Breast epithelium (tissue), 4 donors: ENCODE measurements around the gene ISLR. TPM values are rescaled to one million over a fixed set of nuclear protein-coding genes. Genes with fewer than 3 reads are reported as not detected.

Source experiments
- DNase-seq, 2 donors: peaks; one replicate each; pipeline ENCODE4 v3.0.0-alpha.2; 2019; ENCODE audit warnings: low spot score in 2 of 2
- H3K27ac ChIP-seq, 2 donors: fragments of 200-600 bp; sonication (generic) in 1 of 2; one replicate each; pipeline ENCODE4 v1.5.1; 2016 to 2019; ENCODE audit warnings: mild to moderate bottlenecking in 1 of 2
- H3K27me3 ChIP-seq, 2 donors: fragments of 200-600 bp; sonication (generic) in 1 of 2; one replicate each; pipeline versions ENCODE4 v1.5.1 to v1.6.0; 2017 to 2019; ENCODE audit warnings: control low read depth in 1 of 2, mild to moderate bottlenecking in 1 of 2
- H3K36me3 ChIP-seq: fragments of 200-600 bp; one replicate; pipeline ENCODE4 v1.5.1; 2019
- H3K4me1 ChIP-seq, 2 donors: fragments of 200-600 bp; sonication (generic); one replicate each; pipeline ENCODE4 v1.5.1; 2016 to 2019; ENCODE audit warnings: control low read depth in 1 of 2
- H3K4me3 ChIP-seq, 3 donors: fragments of 200-600 bp; sonication (generic); 1 replicate in 2 of 3; 2 replicates in 1 of 3; pipeline ENCODE4 v1.5.1; 2016 to 2019; ENCODE audit warnings: mild to moderate bottlenecking in 3 of 3, moderate library complexity in 2 of 3
- H3K9me3 ChIP-seq, 2 donors: fragments of 200-600 bp; sonication (generic) in 1 of 2; one replicate each; pipeline ENCODE4 v1.5.1; 2016 to 2019; ENCODE audit warnings: control low read depth in 1 of 2
- POLR2A ChIP-seq: fragments of 450-650 bp; IDR thresholded peaks from one replicate; pipeline ENCODE4 v1.6.1; 2016; ENCODE audit warnings: antibody characterized with exemption, mild to moderate bottlenecking, moderate library complexity
- POLR2AphosphoS5 ChIP-seq, 3 donors: sonication (generic); formaldehyde crosslinking; IDR thresholded peaks; one replicate each; pipeline ENCODE4 v1.6.1; 2017; ENCODE audit warnings: antibody characterized with exemption in 3 of 3
- intact Hi-C: fragments of 100-400 bp; cut with DNase I; formaldehyde crosslinking; loops from one replicate; pipeline ENCODE4 v1.15.1; 2023; ENCODE audit warnings: low total_unique reads
- total RNA-seq, 3 donors: library from RNA; depleted of rRNA; stranded (reverse); fragments of >200 nt; gene quantifications; one replicate each; pipeline ENCODE4 v1.1.0, GENCODE V29; 2016
- TF ChIP-seq, protein P1 (sequence below), 3 donors: fragments of 450-650 bp; IDR thresholded peaks; one replicate each; pipeline ENCODE4 v1.5.1; 2016 to 2017; ENCODE audit warnings: antibody characterized with exemption in 3 of 3, mild to moderate bottlenecking in 3 of 3, moderate library complexity in 3 of 3

The ISLR gene, protein sequence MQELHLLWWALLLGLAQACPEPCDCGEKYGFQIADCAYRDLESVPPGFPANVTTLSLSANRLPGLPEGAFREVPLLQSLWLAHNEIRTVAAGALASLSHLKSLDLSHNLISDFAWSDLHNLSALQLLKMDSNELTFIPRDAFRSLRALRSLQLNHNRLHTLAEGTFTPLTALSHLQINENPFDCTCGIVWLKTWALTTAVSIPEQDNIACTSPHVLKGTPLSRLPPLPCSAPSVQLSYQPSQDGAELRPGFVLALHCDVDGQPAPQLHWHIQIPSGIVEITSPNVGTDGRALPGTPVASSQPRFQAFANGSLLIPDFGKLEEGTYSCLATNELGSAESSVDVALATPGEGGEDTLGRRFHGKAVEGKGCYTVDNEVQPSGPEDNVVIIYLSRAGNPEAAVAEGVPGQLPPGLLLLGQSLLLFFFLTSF
- total RNA-seq: 10 to 100 TPM; 49.2 to 88.0 (median 71.8) TPM

DNA sequence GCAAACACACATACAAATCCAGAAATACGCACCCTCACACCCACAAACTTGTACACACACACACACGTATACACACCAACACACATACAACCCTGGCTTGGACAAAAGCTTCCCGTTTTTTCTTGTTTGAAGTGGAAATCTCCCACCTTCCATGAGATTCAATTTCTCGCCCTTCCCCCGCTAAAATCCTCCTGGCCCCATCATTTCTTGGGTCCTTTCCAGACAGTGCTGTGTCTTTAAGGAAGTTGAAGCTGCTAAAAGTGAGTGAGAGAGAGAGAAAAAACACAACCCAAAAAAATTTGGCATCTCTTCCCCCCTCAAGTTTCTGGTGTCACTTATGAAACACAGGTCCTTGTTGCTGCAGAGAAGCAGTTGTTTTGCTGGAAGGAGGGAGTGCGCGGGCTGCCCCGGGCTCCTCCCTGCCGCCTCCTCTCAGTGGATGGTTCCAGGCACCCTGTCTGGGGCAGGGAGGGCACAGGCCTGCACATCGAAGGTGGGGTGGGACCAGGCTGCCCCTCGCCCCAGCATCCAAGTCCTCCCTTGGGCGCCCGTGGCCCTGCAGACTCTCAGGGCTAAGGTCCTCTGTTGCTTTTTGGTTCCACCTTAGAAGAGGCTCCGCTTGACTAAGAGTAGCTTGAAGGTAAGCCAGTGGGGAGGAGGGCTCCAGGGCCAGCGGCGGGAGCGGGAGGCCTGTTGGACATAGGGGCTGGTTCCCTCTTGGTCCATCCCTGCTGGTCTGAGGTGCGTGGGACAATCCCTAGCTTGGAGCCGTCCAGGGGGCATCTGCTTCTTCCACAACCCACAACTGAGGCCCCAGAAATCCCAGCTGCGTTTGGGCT, at the start of gene ISLR:
Gene ISLR (plus strand): TSS at position 331 of the 839 bp plus-strand sequence. CDS start 1,149 bp downstream, outside the sequence.
- Histone ChIP-seq H3K27me3 (no peaks in the 10 kb centered on the region), H3K4me3 (peak within 1 kb of the TSS; percentile 43 to 68 (median 56)), H3K36me3 (no peaks in the 10 kb centered on the region), H3K27ac (peak within 1 kb of the TSS; percentile 88 to 95), H3K9me3 (no peaks in the 10 kb centered on the region), H3K4me1 (peaks cover 12 to 22% of the 10 kb centered on the region in 2 donors)
- intact Hi-C loops: no loop called here
- peak in 1 of 2 donors; percentile 46 for DNase-seq
- peak in 2 of 3 donors; percentile 12 for TF ChIP-seq POLR2AphosphoS5 (IDR thresholded peaks at IDR 0.05)
- TF ChIP-seq, protein P1, sequence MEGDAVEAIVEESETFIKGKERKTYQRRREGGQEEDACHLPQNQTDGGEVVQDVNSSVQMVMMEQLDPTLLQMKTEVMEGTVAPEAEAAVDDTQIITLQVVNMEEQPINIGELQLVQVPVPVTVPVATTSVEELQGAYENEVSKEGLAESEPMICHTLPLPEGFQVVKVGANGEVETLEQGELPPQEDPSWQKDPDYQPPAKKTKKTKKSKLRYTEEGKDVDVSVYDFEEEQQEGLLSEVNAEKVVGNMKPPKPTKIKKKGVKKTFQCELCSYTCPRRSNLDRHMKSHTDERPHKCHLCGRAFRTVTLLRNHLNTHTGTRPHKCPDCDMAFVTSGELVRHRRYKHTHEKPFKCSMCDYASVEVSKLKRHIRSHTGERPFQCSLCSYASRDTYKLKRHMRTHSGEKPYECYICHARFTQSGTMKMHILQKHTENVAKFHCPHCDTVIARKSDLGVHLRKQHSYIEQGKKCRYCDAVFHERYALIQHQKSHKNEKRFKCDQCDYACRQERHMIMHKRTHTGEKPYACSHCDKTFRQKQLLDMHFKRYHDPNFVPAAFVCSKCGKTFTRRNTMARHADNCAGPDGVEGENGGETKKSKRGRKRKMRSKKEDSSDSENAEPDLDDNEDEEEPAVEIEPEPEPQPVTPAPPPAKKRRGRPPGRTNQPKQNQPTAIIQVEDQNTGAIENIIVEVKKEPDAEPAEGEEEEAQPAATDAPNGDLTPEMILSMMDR (IDR thresholded peaks at IDR 0.05): no peak
- no peak for TF ChIP-seq POLR2A

DNA sequence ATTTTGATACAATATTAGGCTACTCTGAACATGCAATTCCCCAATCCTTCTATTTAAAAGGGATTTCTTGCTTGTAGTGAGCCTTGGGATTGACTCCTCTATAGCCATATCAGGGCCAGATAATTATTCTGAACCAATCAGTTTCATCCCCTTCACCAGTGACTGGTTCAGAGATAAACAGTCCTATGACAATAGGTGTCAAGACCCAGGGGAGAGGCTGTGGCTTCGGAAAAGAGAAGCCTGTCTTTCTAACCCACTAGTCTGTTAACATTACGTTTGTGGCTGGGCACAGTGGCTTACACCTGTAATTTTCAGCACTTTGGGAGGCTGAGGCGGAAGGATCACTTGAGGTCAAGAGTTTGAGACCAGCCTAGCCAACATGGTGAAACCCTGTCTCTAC, 49.3 kb upstream of the ISLR start:
- intact Hi-C loops: no loop called here
- H3K27me3 ChIP-seq: peaks cover 0 to 18% of the 10 kb centered on the region in 2 donors
- no peaks in the 10 kb centered on the region for H3K36me3 ChIP-seq
- no peak for DNase-seq
- peaks cover under 1 to 8% of the 10 kb centered on the region in 2 donors for H3K4me1 ChIP-seq
- TF ChIP-seq POLR2A (no peak), POLR2AphosphoS5 (IDR thresholded peaks at IDR 0.05) (no peak)
- TF ChIP-seq, protein P1 (IDR thresholded peaks at IDR 0.05): no peak
- no peaks in the 10 kb centered on the region for H3K9me3 ChIP-seq
- H3K4me3 ChIP-seq: no peak overlapping the region
- H3K27ac ChIP-seq: no peak overlapping the region

DNA sequence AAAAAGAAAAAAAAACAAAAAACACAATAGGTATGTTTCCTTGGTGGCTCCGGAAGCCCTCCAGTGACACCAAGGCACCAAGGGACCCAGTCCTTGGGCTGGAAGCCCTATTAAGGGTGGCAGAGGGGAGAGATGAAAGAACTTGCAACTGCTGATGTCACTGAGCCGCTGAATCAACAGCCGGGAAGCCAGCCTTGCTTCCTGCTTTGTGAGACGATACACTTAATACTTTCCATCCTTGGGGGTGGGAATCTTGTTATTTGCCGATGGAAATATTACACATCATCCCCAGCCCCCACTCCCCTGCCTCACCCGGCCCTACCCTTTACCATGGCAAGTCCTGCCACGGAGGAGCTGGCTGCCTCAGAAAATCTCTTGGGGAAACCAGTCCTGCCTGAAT, 48.8 kb upstream of the ISLR start:
- Histone ChIP-seq H3K4me3 (no peak overlapping the region), H3K27me3 (peaks cover 0 to 24% of the 10 kb centered on the region in 2 donors), H3K36me3 (no peaks in the 10 kb centered on the region), H3K27ac (no peak overlapping the region), H3K4me1 (peaks cover 6 to 10% of the 10 kb centered on the region in 2 donors), H3K9me3 (no peaks in the 10 kb centered on the region)
- no peak for DNase-seq
- TF ChIP-seq, protein P1 (IDR thresholded peaks at IDR 0.05): no peak
- TF ChIP-seq POLR2AphosphoS5 (IDR thresholded peaks at IDR 0.05): no peak
- TF ChIP-seq POLR2A: no peak
- intact Hi-C loops: loop anchor here (5.0 kb wide), 2 partner anchors 118 to 178 kb away; no protein-coding TSS in a partner anchor

DNA sequence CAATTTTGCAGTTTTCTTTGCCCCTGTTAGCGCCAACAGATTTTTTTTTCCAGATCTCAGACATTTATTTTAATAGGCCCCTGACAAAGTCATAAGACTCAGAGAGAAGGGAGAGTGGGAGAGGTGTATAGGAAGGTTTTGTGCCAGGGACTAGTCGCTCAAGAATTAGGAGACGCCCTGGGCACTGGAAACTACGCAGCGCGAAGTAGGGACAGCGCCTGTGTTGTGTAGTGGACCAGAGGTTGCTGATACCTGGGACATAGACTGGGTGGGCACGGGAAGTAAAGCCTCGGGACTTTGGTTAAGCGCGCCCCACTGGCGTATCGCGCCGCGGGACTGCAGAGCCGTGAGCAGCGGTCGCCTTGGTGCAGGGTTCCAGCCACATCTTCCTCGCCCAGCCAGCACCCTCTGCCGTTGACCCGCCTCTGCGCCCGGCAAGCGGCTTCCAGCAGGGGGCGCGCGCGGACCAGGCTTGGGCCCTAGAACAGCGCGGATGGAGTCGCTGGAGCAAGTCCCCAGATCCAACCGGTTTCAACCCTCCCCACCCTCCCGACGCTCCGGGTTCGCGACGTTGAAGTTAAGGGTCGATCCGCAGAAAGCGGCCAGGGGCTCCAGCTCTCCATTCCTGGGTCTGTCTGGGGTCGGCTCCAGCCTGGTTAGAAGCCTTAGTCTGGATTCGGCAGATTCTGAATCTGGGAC, 46.1 kb upstream of the ISLR start:
- peak overlapping the region; percentile 31 to 66 (median 45) for H3K4me3 ChIP-seq
- intact Hi-C loops: loop anchor here (5.0 kb wide), 2 partner anchors 115 to 175 kb away; no protein-coding TSS in a partner anchor

More for the DNA sequence above, 46.1 kb upstream of the ISLR start:
- H3K36me3 ChIP-seq: no peaks in the 10 kb centered on the region
- H3K9me3 ChIP-seq: peaks cover 0 to 1% of the 10 kb centered on the region in 2 donors
- TF ChIP-seq POLR2AphosphoS5 (IDR thresholded peaks at IDR 0.05) (peak in 1 of 3 donors; percentile 22), POLR2A (no peak)
- TF ChIP-seq, protein P1 (IDR thresholded peaks at IDR 0.05): peak; percentile 93 to 94 (median 93)
- H3K4me1 ChIP-seq: peaks cover 7 to 16% of the 10 kb centered on the region in 2 donors
- peak; percentile 84 to 90 for DNase-seq
- peaks cover 3 to 49% of the 10 kb centered on the region in 2 donors for H3K27me3 ChIP-seq
- H3K27ac ChIP-seq: peak overlapping the region in 1 of 2 donors; percentile 33
